ENCODE results near the gene CADPS.

Gene CADPS

GRCh38 chr3:62467966-62468722 lies 407.1 kb downstream of the CADPS start:
- no peak overlapping the region for H3K4me3 ChIP-seq (ENCODE audit: low read depth, low read length)
- no peak for TF ChIP-seq CTCF (IDR thresholded peaks at IDR 0.05; ENCODE audit: low read depth, low read length, missing control alignments)
- no peak for DNase-seq (ENCODE audit: low read depth)
- in situ Hi-C loops (cut with HindIII; ENCODE audit: low sequenced_read_pairs), result no loop called here

- DNase-seq (ENCODE audit: low read depth), result no peak
- no peak overlapping the region for H3K4me3 ChIP-seq (ENCODE audit: low read depth, low read length)
- no peak for TF ChIP-seq CTCF (IDR thresholded peaks at IDR 0.05; ENCODE audit: low read depth, low read length, missing control alignments)
- in situ Hi-C loops (cut with HindIII; ENCODE audit: low sequenced_read_pairs), result no loop called here
Observed at GRCh38 chr3:62462788-62463187, 412.4 kb downstream of the CADPS start.

- no peak for DNase-seq (ENCODE audit: low read depth)
- H3K4me3 ChIP-seq (ENCODE audit: low read depth, low read length), result no peak overlapping the region
- in situ Hi-C loops (cut with HindIII; ENCODE audit: low sequenced_read_pairs), result no loop called here
- no peak for TF ChIP-seq CTCF (IDR thresholded peaks at IDR 0.05; ENCODE audit: low read depth, low read length, missing control alignments)
Observed at GRCh38 chr3:62462104-62462762, 413.0 kb downstream of the CADPS start.

GRCh38 chr3:62454916-62455315 lies 420.3 kb downstream of the CADPS start:
- no peak overlapping the region for H3K4me3 ChIP-seq (ENCODE audit: low read depth, low read length)
- in situ Hi-C loops (cut with HindIII; ENCODE audit: low sequenced_read_pairs), result no loop called here
- no peak for TF ChIP-seq CTCF (IDR thresholded peaks at IDR 0.05; ENCODE audit: low read depth, low read length, missing control alignments)
- DNase-seq (ENCODE audit: low read depth), result no peak

GRCh38 chr3:62453448-62453847 lies 421.8 kb downstream of the CADPS start:
- H3K4me3 ChIP-seq (ENCODE audit: low read depth, low read length), result no peak overlapping the region
- DNase-seq (ENCODE audit: low read depth), result no peak
- no peak for TF ChIP-seq CTCF (IDR thresholded peaks at IDR 0.05; ENCODE audit: low read depth, low read length, missing control alignments)
- in situ Hi-C loops (cut with HindIII; ENCODE audit: low sequenced_read_pairs), result no loop called here

GRCh38 chr3:62451211-62451887 lies 423.9 kb downstream of the CADPS start:
- in situ Hi-C loops (cut with HindIII; ENCODE audit: low sequenced_read_pairs), result no loop called here
- no peak for DNase-seq (ENCODE audit: low read depth)
- TF ChIP-seq CTCF (IDR thresholded peaks at IDR 0.05; ENCODE audit: low read depth, low read length, missing control alignments), result no peak
- no peak overlapping the region for H3K4me3 ChIP-seq (ENCODE audit: low read depth, low read length)
